H9 (cell line): ENCODE results near the gene LYZL2. TPM values are rescaled to one million over a fixed set of nuclear protein-coding genes. Genes with fewer than 3 reads are reported as not detected.
"Not testable (repeated sequence)": the region's sequence is repeated elsewhere in the genome, so short reads cannot be mapped to it uniquely, and the experiment has no call there.

Experiments used
- DNase-seq: peaks from one replicate; pipeline ENCODE4 v3.0.0-alpha.2; 2017
- H2AFZ ChIP-seq: one replicate; pipeline ENCODE4 v1.6.1; 2013; ENCODE audit warnings: mild to moderate bottlenecking, low read length, control low read depth, moderate library complexity
- H2AK5ac ChIP-seq: 2 replicates; pipeline ENCODE4 v1.6.1; 2013; ENCODE audit warnings: low read length, control low read depth, mixed read lengths; ENCODE audit not compliant: insufficient read length
- H2BK120ac ChIP-seq: one replicate; pipeline ENCODE4 v1.6.1; 2013; ENCODE audit warnings: low read depth, mild to moderate bottlenecking, low read length, control low read depth, inconsistent platforms; ENCODE audit not compliant: poor library complexity, severe bottlenecking
- H2BK12ac ChIP-seq: 2 replicates; pipeline ENCODE4 v1.6.1; 2013; ENCODE audit warnings: low read length, control low read depth, mixed read lengths, low read depth; ENCODE audit not compliant: insufficient read length
- H2BK15ac ChIP-seq: 2 replicates; pipeline ENCODE4 v1.6.1; 2013; ENCODE audit warnings: low read depth, low read length, control low read depth
- H2BK20ac ChIP-seq: one replicate; pipeline ENCODE4 v1.6.1; 2013; ENCODE audit warnings: low read depth, mild to moderate bottlenecking, low read length, control low read depth, inconsistent platforms; ENCODE audit not compliant: poor library complexity, severe bottlenecking
- H2BK5ac ChIP-seq: 2 replicates; pipeline ENCODE4 v1.6.1; 2013; ENCODE audit warnings: low read length, control low read depth, mixed read lengths; ENCODE audit not compliant: insufficient read length
- H3K14ac ChIP-seq: 2 replicates; pipeline ENCODE4 v1.6.1; 2013; ENCODE audit warnings: low read length, control low read depth; ENCODE audit not compliant: insufficient read depth
- H3K18ac ChIP-seq: 2 replicates; pipeline ENCODE4 v1.6.1; 2013; ENCODE audit warnings: low read depth, mild to moderate bottlenecking, mixed read lengths, low read length, control low read depth; ENCODE audit not compliant: insufficient read length
- H3K23ac ChIP-seq: 2 replicates; pipeline ENCODE4 v1.6.1; 2013; ENCODE audit warnings: low read length, control low read depth, mixed read lengths, low read depth; ENCODE audit not compliant: insufficient read length
- H3K23me2 ChIP-seq: 2 replicates; pipeline ENCODE4 v1.6.1; 2013; ENCODE audit warnings: low read depth, mild to moderate bottlenecking, mixed read lengths, low read length, control low read depth; ENCODE audit not compliant: insufficient read length, poor library complexity, severe bottlenecking
- H3K27ac ChIP-seq: 2 replicates; pipeline ENCODE4 v1.5.1; 2013; ENCODE audit warnings: low read length, control low read depth, mixed read lengths, low read depth; ENCODE audit not compliant: insufficient read length
- H3K27me3 ChIP-seq: 2 replicates; pipeline ENCODE4 v1.6.1; 2013; ENCODE audit warnings: low read length, control low read depth, inconsistent platforms; ENCODE audit not compliant: insufficient read depth
- H3K4ac ChIP-seq: 2 replicates; pipeline ENCODE4 v1.6.1; 2013; ENCODE audit warnings: low read depth, mild to moderate bottlenecking, control low read depth, inconsistent platforms, low read length, moderate library complexity
- H3K4me1 ChIP-seq: 2 replicates; pipeline ENCODE4 v1.6.1; 2013; ENCODE audit warnings: low read length, control low read depth, inconsistent platforms; ENCODE audit not compliant: insufficient read depth
- H3K4me2 ChIP-seq: 2 replicates; pipeline ENCODE4 v1.6.1; 2013; ENCODE audit warnings: low read length, control low read depth, mixed read lengths; ENCODE audit not compliant: insufficient read length, insufficient read depth
- H3K56ac ChIP-seq: 2 replicates; pipeline ENCODE4 v1.6.1; 2013; ENCODE audit warnings: low read depth, mild to moderate bottlenecking, mixed read lengths, low read length, control low read depth; ENCODE audit not compliant: insufficient read length
- H3K79me1 ChIP-seq: 2 replicates; pipeline ENCODE4 v1.6.1; 2013; ENCODE audit warnings: low read depth, mild to moderate bottlenecking, moderate library complexity, low read length, control low read depth, inconsistent platforms; ENCODE audit not compliant: insufficient read depth, poor library complexity, severe bottlenecking
- H3K79me2 ChIP-seq: 2 replicates; pipeline ENCODE4 v1.6.1; 2013; ENCODE audit warnings: low read length, control low read depth, inconsistent platforms; ENCODE audit not compliant: insufficient read depth
- H3K9ac ChIP-seq: 2 replicates; pipeline ENCODE4 v1.6.1; 2013; ENCODE audit warnings: low read length, control low read depth, mixed read lengths; ENCODE audit not compliant: insufficient read length; ENCODE audit errors: extremely low read depth
- H3K9me3 ChIP-seq: one replicate; pipeline ENCODE4 v1.6.1; 2013; ENCODE audit warnings: low read depth, low read length, inconsistent platforms; ENCODE audit not compliant: control insufficient read depth
- H3T11ph ChIP-seq: one replicate; pipeline ENCODE4 v1.6.1; 2013; ENCODE audit warnings: mild to moderate bottlenecking, low read length, control low read depth, inconsistent platforms
- H4K20me1 ChIP-seq: one replicate; pipeline ENCODE4 v1.6.1; 2013; ENCODE audit not compliant: control insufficient read depth, insufficient read length, insufficient read depth
- H4K5ac ChIP-seq: 2 replicates; pipeline ENCODE4 v1.6.1; 2013; ENCODE audit warnings: low read depth, mild to moderate bottlenecking, mixed read lengths, low read length, control low read depth; ENCODE audit not compliant: insufficient read length
- H4K8ac ChIP-seq: replicated peaks from 2 replicates; pipeline ENCODE4 v1.6.1; 2013; ENCODE audit warnings: low read length, control low read depth, mixed read lengths, low read depth; ENCODE audit not compliant: insufficient read length
- H4K91ac ChIP-seq: 2 replicates; pipeline ENCODE4 v1.6.1; 2013; ENCODE audit warnings: low read depth, mild to moderate bottlenecking, moderate library complexity, mixed read lengths, low read length, control low read depth; ENCODE audit not compliant: insufficient read length
- H3K27ac Mint-ChIP-seq, 3 experiments: 2 replicates in 2 of 3; 3 replicates in 1 of 3; pipeline ENCODE4 v1.8.0; 2020 to 2021; ENCODE audit warnings: mixed read lengths in 3 of 3, mild to moderate bottlenecking in 1 of 3, moderate library complexity in 1 of 3
- H3K27me3 Mint-ChIP-seq: 2 replicates; pipeline ENCODE4 v1.8.0; 2021; ENCODE audit warnings: low read depth, mild to moderate bottlenecking, moderate library complexity, mixed read lengths
- H3K36me3 Mint-ChIP-seq, 3 experiments: 2 replicates in 2 of 3; 3 replicates in 1 of 3; pipeline ENCODE4 v1.8.0; 2020 to 2021; ENCODE audit warnings: low read depth in 3 of 3, mixed read lengths in 3 of 3; ENCODE audit not compliant: insufficient read depth in 1 of 3
- H3K4me1 Mint-ChIP-seq, 2 experiments: 2 replicates each; pipeline ENCODE4 v1.8.0; 2020; ENCODE audit warnings: mixed read lengths in 2 of 2
- H3K4me3 Mint-ChIP-seq, 2 experiments: 2 replicates in 1 of 2; 3 replicates in 1 of 2; pipeline ENCODE4 v1.8.0; 2020 to 2021; ENCODE audit warnings: mild to moderate bottlenecking in 2 of 2, mixed read lengths in 2 of 2, moderate library complexity in 1 of 2
- H3K9me3 Mint-ChIP-seq, 2 experiments: 2 replicates in 1 of 2; 3 replicates in 1 of 2; pipeline ENCODE4 v1.8.0; 2020; ENCODE audit warnings: mild to moderate bottlenecking in 2 of 2, mixed read lengths in 2 of 2, moderate library complexity in 1 of 2
- WGBS: extraction: QIAGEN DNeasy Blood & Tissue Kit; methylation state at CpG from one replicate; pipeline ENCODE4 v1.1.7; 2013; ENCODE audit warnings: missing lambda C conversion rate, low lambda C conversion rate, mixed read lengths; ENCODE audit not compliant: insufficient read length; ENCODE audit errors: extremely low coverage; 5-methylcytosine and 5-hydroxymethylcytosine counted together
- total RNA-seq: library from RNA; stranded (reverse); gene quantifications from 2 replicates; pipeline ENCODE4 v1.2.1, GENCODE V29; 2021
- TF ChIP-seq, protein P1 (sequence below): fragments of 200-600 bp; sonication (generic); conservative IDR thresholded peaks from 3 replicates; pipeline ENCODE4 v1.8.0; 2021; ENCODE audit warnings: antibody characterized with exemption, mild to moderate bottlenecking

LYZL2 gene
- total RNA-seq, 1 experiment from 2014 or later: not detected

- H3K27me3 Mint-ChIP-seq: peaks cover 6% of the 10 kb centered on the region
- Histone ChIP-seq H3K27ac (no peak overlapping the region), H3K18ac (no peak overlapping the region), H3K56ac (no peak overlapping the region), H2BK20ac (no peak overlapping the region), H3K79me2 (no peaks in the 10 kb centered on the region), H3K9me3 (no peaks in the 10 kb centered on the region), H2BK5ac (no peak overlapping the region), H3K79me1 (no peaks in the 10 kb centered on the region), H4K8ac (no peak overlapping the region), H3K4me1 (no peaks in the 10 kb centered on the region), H2BK15ac (no peak overlapping the region), H2BK12ac (no peak overlapping the region), H3K23ac (no peak overlapping the region), H4K91ac (no peak overlapping the region), H4K20me1 (no peaks in the 10 kb centered on the region), H3K9ac (no peak overlapping the region), H3K27me3 (no peaks in the 10 kb centered on the region), H2AFZ (no peak overlapping the region), H3K14ac (no peak overlapping the region), H3K4me2 (no peak overlapping the region), H2BK120ac (no peak overlapping the region), H2AK5ac (no peak overlapping the region), H3K4ac (no peak overlapping the region), H4K5ac (no peak overlapping the region), H3K23me2 (no peaks in the 10 kb centered on the region), H3T11ph (no peak overlapping the region)
- TF ChIP-seq, protein P1, sequence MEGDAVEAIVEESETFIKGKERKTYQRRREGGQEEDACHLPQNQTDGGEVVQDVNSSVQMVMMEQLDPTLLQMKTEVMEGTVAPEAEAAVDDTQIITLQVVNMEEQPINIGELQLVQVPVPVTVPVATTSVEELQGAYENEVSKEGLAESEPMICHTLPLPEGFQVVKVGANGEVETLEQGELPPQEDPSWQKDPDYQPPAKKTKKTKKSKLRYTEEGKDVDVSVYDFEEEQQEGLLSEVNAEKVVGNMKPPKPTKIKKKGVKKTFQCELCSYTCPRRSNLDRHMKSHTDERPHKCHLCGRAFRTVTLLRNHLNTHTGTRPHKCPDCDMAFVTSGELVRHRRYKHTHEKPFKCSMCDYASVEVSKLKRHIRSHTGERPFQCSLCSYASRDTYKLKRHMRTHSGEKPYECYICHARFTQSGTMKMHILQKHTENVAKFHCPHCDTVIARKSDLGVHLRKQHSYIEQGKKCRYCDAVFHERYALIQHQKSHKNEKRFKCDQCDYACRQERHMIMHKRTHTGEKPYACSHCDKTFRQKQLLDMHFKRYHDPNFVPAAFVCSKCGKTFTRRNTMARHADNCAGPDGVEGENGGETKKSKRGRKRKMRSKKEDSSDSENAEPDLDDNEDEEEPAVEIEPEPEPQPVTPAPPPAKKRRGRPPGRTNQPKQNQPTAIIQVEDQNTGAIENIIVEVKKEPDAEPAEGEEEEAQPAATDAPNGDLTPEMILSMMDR: no peak
- no peak overlapping the region for H3K27ac Mint-ChIP-seq
- H3K9me3 Mint-ChIP-seq: no peaks in the 10 kb centered on the region
- no peak for DNase-seq
- H3K36me3 Mint-ChIP-seq: no peaks in the 10 kb centered on the region
- H3K4me1 Mint-ChIP-seq: no peaks in the 10 kb centered on the region
- WGBS: no CpG with 5 or more reads among the region's 2 CpGs
- H3K4me3 Mint-ChIP-seq: no peak overlapping the region
These were observed 1.0 kb upstream of the LYZL2 start for GRCh38 chr10:30630571-30630970.

GRCh38 chr10:30628576-30628975, 977 bp downstream of the LYZL2 start:
- not testable (repeated sequence) for H2BK20ac ChIP-seq, H3K9ac ChIP-seq, H3K9me3 ChIP-seq, H3K18ac ChIP-seq, H2BK5ac ChIP-seq, H3K4me3 Mint-ChIP-seq, H3K4ac ChIP-seq, H3K14ac ChIP-seq, H3K4me1 Mint-ChIP-seq, H3K79me2 ChIP-seq, H3K36me3 Mint-ChIP-seq, H4K5ac ChIP-seq, H3K27ac Mint-ChIP-seq, H3K9me3 Mint-ChIP-seq, H2AK5ac ChIP-seq, H3K4me2 ChIP-seq, H2BK15ac ChIP-seq, H3K23me2 ChIP-seq, H4K20me1 ChIP-seq, H2BK120ac ChIP-seq, DNase-seq, H3K27me3 Mint-ChIP-seq, H3K27ac ChIP-seq, H4K91ac ChIP-seq, H3K23ac ChIP-seq, H2BK12ac ChIP-seq, H3K4me1 ChIP-seq, H2AFZ ChIP-seq, H4K8ac ChIP-seq, H3K56ac ChIP-seq, H3K79me1 ChIP-seq, H3K27me3 ChIP-seq, H3T11ph ChIP-seq
- no CpG with 5 or more reads among the region's 7 CpGs for whole genome bisulfite sequencing
